CD14-positive monocyte (primary cell): ENCODE results near the gene PLBD2. TPM values are rescaled to one million over a fixed set of nuclear protein-coding genes. Genes with fewer than 3 reads are reported as not detected.

Experiments used
- DNase-seq, 3 donors: peaks; one replicate each; pipeline ENCODE4 v3.0.0-alpha.2; 2011 to 2022
- H2AFZ ChIP-seq: 2 replicates; pipeline ENCODE4 v1.6.0; 2012; ENCODE audit warnings: mild to moderate bottlenecking, low read depth, low read length, inconsistent platforms; ENCODE audit not compliant: insufficient read depth, poor library complexity, severe bottlenecking
- H3K27ac ChIP-seq, 2 donors: 1 replicate in 1 of 2; 2 replicates in 1 of 2; pipeline ENCODE4 v1.5.1; 2012 to 2013; ENCODE audit warnings: low read length in 2 of 2, control low read depth in 1 of 2, inconsistent platforms in 1 of 2, low read depth in 1 of 2, mild to moderate bottlenecking in 1 of 2
- H3K27me3 ChIP-seq, 2 donors: one replicate each; pipeline versions ENCODE4 v1.6.0 to v1.6.1; 2011 to 2013; ENCODE audit warnings: low read length in 2 of 2; ENCODE audit not compliant: control insufficient read depth in 2 of 2, insufficient read depth in 2 of 2
- H3K36me3 ChIP-seq, 2 donors: replicated peaks in 1 of 2; 1 replicate in 1 of 2; 2 replicates in 1 of 2; pipeline versions ENCODE4 v1.5.1 to v1.6.1; 2012 to 2013; ENCODE audit warnings: low read length in 2 of 2, control low read depth in 1 of 2, inconsistent platforms in 1 of 2, mild to moderate bottlenecking in 1 of 2; ENCODE audit not compliant: insufficient read depth in 2 of 2, control insufficient read depth in 1 of 2
- H3K4me1 ChIP-seq, 2 donors: 1 replicate in 1 of 2; 2 replicates in 1 of 2; pipeline versions ENCODE4 v1.5.1 to v1.6.1; 2012 to 2013; ENCODE audit warnings: low read length in 2 of 2, control low read depth in 1 of 2, inconsistent platforms in 1 of 2, mild to moderate bottlenecking in 1 of 2, moderate library complexity in 1 of 2; ENCODE audit not compliant: insufficient read depth in 2 of 2, control insufficient read depth in 1 of 2
- H3K4me2 ChIP-seq: replicated peaks from 2 replicates; pipeline ENCODE3; 2012; ENCODE audit warnings: low read length, moderate library complexity, mild to moderate bottlenecking; ENCODE audit not compliant: poor library complexity, severe bottlenecking; ENCODE audit errors: extremely low read depth
- H3K4me3 ChIP-seq, 3 experiments: fragments of 200-600 bp in 1 of 3; sonication (generic) in 1 of 3; replicated peaks in 1 of 3; 1 replicate in 2 of 3; 2 replicates in 1 of 3; pipeline ENCODE4 v1.5.1; 2011 to 2013; ENCODE audit warnings: low read length in 3 of 3, mild to moderate bottlenecking in 3 of 3, control low read depth in 2 of 3, low read depth in 2 of 3, inconsistent platforms in 1 of 3, moderate library complexity in 1 of 3
- H3K79me2 ChIP-seq: 2 replicates; pipeline ENCODE4 v1.6.0; 2012; ENCODE audit warnings: mild to moderate bottlenecking, control low read depth, inconsistent platforms, low read length, moderate library complexity; ENCODE audit not compliant: insufficient read depth
- H3K9ac ChIP-seq: 2 replicates; pipeline ENCODE4 v1.6.0; 2017; ENCODE audit warnings: low read length, mild to moderate bottlenecking; ENCODE audit not compliant: insufficient read depth, poor library complexity, severe bottlenecking
- H3K9me3 ChIP-seq, 2 donors: replicated peaks in 1 of 2; 1 replicate in 1 of 2; 2 replicates in 1 of 2; pipeline versions ENCODE4 v1.5.1 to v1.6.1; 2012 to 2013; ENCODE audit warnings: low read length in 2 of 2, control low read depth in 1 of 2; ENCODE audit not compliant: control insufficient read depth in 1 of 2, insufficient read depth in 1 of 2
- H4K20me1 ChIP-seq: 2 replicates; pipeline ENCODE4 v1.6.0; 2012; ENCODE audit warnings: mild to moderate bottlenecking, low read length, control low read depth, moderate library complexity; ENCODE audit not compliant: insufficient read depth
- H3K27ac Mint-ChIP-seq, 7 donors: one replicate each; pipeline ENCODE4 v1.8.0; 2020; ENCODE audit warnings: mild to moderate bottlenecking in 7 of 7, mixed read lengths in 7 of 7, moderate library complexity in 6 of 7, inconsistent platforms in 2 of 7
- H3K27me3 Mint-ChIP-seq, 3 donors: one replicate each; pipeline ENCODE4 v1.8.0; 2021 to 2022; ENCODE audit warnings: low read depth in 3 of 3, mild to moderate bottlenecking in 3 of 3, mixed read lengths in 3 of 3, moderate library complexity in 3 of 3, inconsistent platforms in 1 of 3
- H3K36me3 Mint-ChIP-seq, 2 donors: one replicate each; pipeline ENCODE4 v1.8.0; 2020; ENCODE audit warnings: mixed read lengths in 2 of 2, inconsistent platforms in 1 of 2, mild to moderate bottlenecking in 1 of 2
- H3K4me1 Mint-ChIP-seq: one replicate; pipeline ENCODE4 v1.8.0; 2020; ENCODE audit warnings: mild to moderate bottlenecking, mixed read lengths
- H3K4me3 Mint-ChIP-seq, 2 donors: one replicate each; pipeline ENCODE4 v1.8.0; 2020; ENCODE audit warnings: mild to moderate bottlenecking in 2 of 2, mixed read lengths in 2 of 2, moderate library complexity in 1 of 2
- H3K9me3 Mint-ChIP-seq, 7 donors: one replicate each; pipeline ENCODE4 v1.8.0; 2020 to 2022; ENCODE audit warnings: mixed read lengths in 7 of 7, mild to moderate bottlenecking in 6 of 7, moderate library complexity in 6 of 7, inconsistent platforms in 2 of 7
- CTCF ChIP-seq: fragments of 200-600 bp; IDR thresholded peaks from one replicate; pipeline ENCODE4 v1.8.0; 2022; ENCODE audit warnings: antibody characterized with exemption, mild to moderate bottlenecking
- WGBS: methylation state at CpG from one replicate; pipeline ENCODE4 v1.1.5; 2013; ENCODE audit warnings: missing lambda C conversion rate; ENCODE audit not compliant: insufficient coverage; 5-methylcytosine and 5-hydroxymethylcytosine counted together
- intact Hi-C, 2 donors: fragments of 100-400 bp; cut with micrococcal nuclease; formaldehyde crosslinking; loops; one replicate each; pipeline versions ENCODE4 v1.15.0 to v1.15.1; 2023
- polyA plus RNA-seq, 3 donors: library from polyadenylated mRNA; depleted of rRNA in 1 of 3; unstranded in 2 of 3; stranded (reverse) in 1 of 3; fragments of 300-500 nt in 2 of 3; fragments of >200 nt in 1 of 3; fragmentation: Illumina TruSeq in 2 of 3; gene quantifications; 1 replicate in 2 of 3; 2 replicates in 1 of 3; pipeline ENCODE4 v1.2.3, GENCODE V29; 2012 to 2021

Gene PLBD2
- polyA plus RNA-seq, 3 donors: 8.5 to 12.4 (median 8.8) TPM

- Histone ChIP-seq H3K27ac (no peak overlapping the region), H3K79me2 (no peaks in the 10 kb centered on the region), H3K4me1 (no peaks in the 10 kb centered on the region), H3K4me3 (no peak overlapping the region), H4K20me1 (peaks cover 14% of the 10 kb centered on the region), H3K27me3 (no peaks in the 10 kb centered on the region), H3K36me3 (peaks cover 86 to 100% of the 10 kb centered on the region in 2 donors), H3K9ac (no peak overlapping the region), H3K4me2 (no peak overlapping the region), H2AFZ (no peak overlapping the region), H3K9me3 (no peaks in the 10 kb centered on the region)
- WGBS: 99% methylated on average over 9 of the region's 9 CpGs
- Mint-ChIP-seq H3K27me3 (peaks cover 0 to 3% (median 0%) of the 10 kb centered on the region in 3 donors), H3K36me3 (peaks cover 87 to 98% of the 10 kb centered on the region in 2 donors), H3K4me3 (no peak overlapping the region), H3K27ac (peak overlapping the region in 3 of 7 donors; percentile 12 to 63 (median 38)), H3K4me1 (no peaks in the 10 kb centered on the region), H3K9me3 (peaks cover 0 to 6% (median 1%) of the 10 kb centered on the region in 7 donors)
- intact Hi-C loops: no loop called here
- TF ChIP-seq CTCF: no peak
- no peak for DNase-seq
Measured at GRCh38 chr12:113315358-113315757, 43.0 kb upstream of the PLBD2 start.

GRCh38 chr12:113316155-113316554, 42.2 kb upstream of the PLBD2 start:
- peaks cover 0 to 3% (median 2%) of the 10 kb centered on the region in 3 donors for H3K27me3 Mint-ChIP-seq
- H3K4me1 ChIP-seq: no peaks in the 10 kb centered on the region
- intact Hi-C loops: no loop called here
- H3K4me3 ChIP-seq: no peak overlapping the region
- peaks cover 89 to 100% of the 10 kb centered on the region in 2 donors for H3K36me3 ChIP-seq
- no peak overlapping the region for H3K27ac ChIP-seq
- peaks cover 6% of the 10 kb centered on the region for H3K79me2 ChIP-seq
- no peak overlapping the region for H2AFZ ChIP-seq
- no peaks in the 10 kb centered on the region for H3K4me1 Mint-ChIP-seq
- 100% methylated on average over 2 of the region's 7 CpGs for WGBS
- H3K9ac ChIP-seq: no peak overlapping the region
- peaks cover 0 to 6% (median 1%) of the 10 kb centered on the region in 7 donors for H3K9me3 Mint-ChIP-seq
- H4K20me1 ChIP-seq: peaks cover 22% of the 10 kb centered on the region
- H3K27me3 ChIP-seq: no peaks in the 10 kb centered on the region
- no peak for DNase-seq
- TF ChIP-seq CTCF: no peak
- H3K4me3 Mint-ChIP-seq: no peak overlapping the region
- H3K27ac Mint-ChIP-seq: peak overlapping the region in 1 of 7 donors; percentile 12
- no peaks in the 10 kb centered on the region for H3K9me3 ChIP-seq
- H3K4me2 ChIP-seq: no peak overlapping the region
- H3K36me3 Mint-ChIP-seq: peaks cover 89 to 98% of the 10 kb centered on the region in 2 donors
